ENCODE data around the gene CNN3. TPM values are rescaled to one million over a fixed set of nuclear protein-coding genes. Genes with fewer than 3 reads are reported as not detected.

The CNN3 gene
- total RNA-seq, 1 donor from 2014 or later, result 669 TPM

GRCh38 chr1:94856004-94856403 lies 70.9 kb downstream of the CNN3 start:
- no peak for DNase-seq (ENCODE audit: low read depth in 2 of 2)

- no peak for DNase-seq (ENCODE audit: low read depth in 2 of 2)
Measured at GRCh38 chr1:94855307-94855700, 71.6 kb downstream of the CNN3 start.

DNA sequence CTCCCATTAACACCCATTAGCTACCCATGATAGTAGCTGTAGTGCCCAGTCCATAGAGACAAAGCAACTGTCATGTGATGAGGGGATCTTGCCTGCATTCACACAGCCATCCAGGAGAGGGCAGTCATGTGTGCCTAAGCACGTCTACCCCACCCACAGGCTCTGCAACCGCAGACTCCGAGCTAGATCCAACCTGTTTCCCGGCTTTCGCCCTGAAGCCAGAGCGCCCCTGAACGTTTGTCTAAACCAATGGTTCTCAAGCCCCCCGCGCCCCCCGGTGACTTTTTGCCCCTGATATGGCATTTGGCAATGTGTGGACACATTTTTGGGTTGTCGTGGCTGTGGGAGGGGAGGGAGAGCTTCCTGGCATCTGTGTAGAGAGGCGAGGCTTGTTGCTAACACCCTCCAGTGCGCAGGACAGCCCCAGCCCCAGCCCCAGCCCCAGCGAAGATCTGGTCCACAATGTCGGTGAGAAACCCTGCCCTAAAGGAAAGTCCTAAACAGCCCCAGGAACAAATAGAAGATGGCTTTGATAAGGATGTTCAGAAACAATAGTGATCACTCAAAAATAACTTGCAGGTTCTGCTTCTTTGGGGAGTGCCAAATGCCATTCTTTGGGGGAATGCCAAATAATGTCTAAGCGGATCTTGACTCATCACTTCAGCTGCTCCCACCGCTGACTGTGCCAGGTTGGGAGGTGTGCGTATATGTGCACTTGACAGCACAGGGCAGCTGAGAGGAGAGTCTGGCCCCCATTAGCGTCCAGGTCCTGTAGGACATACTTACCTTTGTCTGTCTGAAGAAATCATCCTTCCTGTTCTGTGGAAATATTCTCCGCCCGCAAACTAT lies 72.2 kb downstream of the CNN3 start:
- DNase-seq (ENCODE audit: low read depth in 2 of 2), result peak; percentile 95 to 96

DNA sequence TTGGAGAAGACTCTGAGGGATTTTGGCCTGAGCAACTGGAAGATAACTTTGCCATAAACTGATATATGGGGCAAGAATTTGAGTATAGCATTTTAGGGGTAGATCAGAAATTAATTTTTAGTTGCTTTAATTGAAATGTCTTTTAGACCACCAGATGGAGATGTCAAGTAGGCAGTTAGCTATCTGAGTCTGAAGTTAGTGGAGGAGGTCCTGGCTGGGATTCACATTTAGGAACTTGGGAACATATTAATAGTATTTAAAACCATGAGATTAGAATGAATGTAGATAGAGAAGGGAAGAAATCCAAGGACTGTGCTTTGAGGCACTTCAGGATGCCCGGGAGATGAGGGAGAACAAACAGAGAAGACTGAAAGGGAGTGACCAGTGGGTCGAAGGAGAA lies 74.1 kb downstream of the CNN3 start:
- DNase-seq (ENCODE audit: low read depth in 2 of 2), result no peak

DNA sequence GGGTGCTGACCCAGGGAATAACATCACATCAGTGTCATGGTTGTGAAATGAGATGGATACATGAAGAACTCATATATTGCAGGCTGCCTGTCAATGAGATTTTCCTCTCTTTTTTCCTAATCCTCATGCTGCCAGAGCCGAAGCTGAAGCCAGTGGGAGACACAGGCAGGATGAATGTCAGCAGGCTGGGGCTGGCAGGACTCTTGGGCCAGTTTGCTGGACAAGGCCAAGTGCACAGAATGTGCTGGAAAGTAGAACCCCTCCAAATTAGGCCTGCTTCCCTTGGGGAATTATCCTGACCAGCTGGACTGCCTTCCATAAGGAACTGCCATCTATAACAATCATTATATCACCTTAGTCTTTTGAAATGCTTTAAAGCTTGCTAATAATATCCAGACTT lies 75.3 kb downstream of the CNN3 start:
- no peak for DNase-seq (ENCODE audit: low read depth in 2 of 2)

Other genes starting within 250 kb of the CNN3 start
- gene SLC44A3, start 106.8 kb downstream of the CNN3 start, total RNA-seq, result 2.0 and 4.8 TPM in 2 replicates
- 1.6 and 2.0 TPM in 2 replicates for gene ALG14, start 145.8 kb upstream of the CNN3 start, total RNA-seq
- under 0.01 TPM in 2 replicates for gene TLCD4, start 190.2 kb upstream of the CNN3 start, total RNA-seq